Erythroblast (primary cell): ENCODE measurements around the gene SYAP1.

Experiments used
- GATA1 ChIP-seq: IDR thresholded peaks from 2 replicates; pipeline ENCODE4 v1.6.1; 2011; ENCODE audit warnings: low read depth, mild to moderate bottlenecking, control low read depth, low read length, moderate library complexity
- POLR2A ChIP-seq: IDR thresholded peaks from 2 replicates; pipeline ENCODE4 v1.6.1; 2011; ENCODE audit warnings: mild to moderate bottlenecking, low read length

DNA sequence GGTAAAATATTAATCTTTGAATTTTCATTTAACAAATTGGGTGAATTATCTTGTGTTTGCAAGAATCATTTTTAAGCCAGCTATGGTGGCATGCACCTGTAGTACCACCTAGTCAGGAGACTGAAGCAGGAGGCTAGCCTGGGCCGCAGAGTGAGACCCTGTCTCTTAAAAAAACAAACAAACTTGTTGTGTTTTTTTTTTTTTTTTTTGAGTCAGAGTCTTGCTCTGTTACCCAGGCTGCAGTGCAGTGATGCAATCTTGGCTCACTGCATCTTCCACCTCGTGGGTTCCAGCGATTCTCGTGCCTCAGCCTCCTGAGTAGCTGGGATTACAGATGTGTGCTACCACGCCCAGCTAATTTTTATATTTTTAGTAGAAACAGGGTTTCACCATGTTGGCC is 69.1 kb downstream of the SYAP1 start:
- no peak for TF ChIP-seq POLR2A
- TF ChIP-seq GATA1, result no peak
